ENCODE results near the gene DPEP2. TPM values are rescaled to one million over a fixed set of nuclear protein-coding genes. Genes with fewer than 3 reads are reported as not detected.
A peak's percentile ranks its signal among the peaks of the same experiment; 100 is the strongest.
"Not testable (repeated sequence)": the region's sequence is repeated elsewhere in the genome, so short reads cannot be mapped to it uniquely, and the experiment has no call there.

Gene DPEP2
- total RNA-seq, 4 donors from 2014 or later = 0.26 to 0.38 TPM; not detected in 2

DNA sequence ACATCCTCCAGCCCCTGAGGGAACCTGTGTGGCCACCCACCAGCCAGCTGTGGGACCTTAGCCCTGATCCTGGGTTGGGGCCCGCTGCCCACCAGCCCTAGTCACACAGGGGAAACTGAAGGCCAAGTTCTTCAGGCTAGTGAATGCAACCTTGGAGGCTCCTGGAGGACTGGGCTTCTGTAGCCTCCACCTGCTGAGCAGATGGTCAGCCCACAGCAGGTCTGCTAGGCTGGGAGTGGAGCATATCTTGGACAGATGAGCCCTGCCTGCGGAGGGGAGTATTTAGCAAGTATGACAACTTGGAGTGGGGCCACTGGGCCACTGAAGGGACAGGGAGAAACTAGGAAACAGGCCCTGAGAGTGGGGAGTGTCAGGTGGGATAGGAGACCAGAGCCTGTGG lies 23.1 kb downstream of the DPEP2 start:
- H3K9me3 ChIP-seq = no peaks in the 10 kb centered on the region
- H3K27ac ChIP-seq = no peak overlapping the region
- intact Hi-C loops (cut with DNase I; ENCODE audit: low total_unique reads) = no loop called here
- TF ChIP-seq, protein P1, sequence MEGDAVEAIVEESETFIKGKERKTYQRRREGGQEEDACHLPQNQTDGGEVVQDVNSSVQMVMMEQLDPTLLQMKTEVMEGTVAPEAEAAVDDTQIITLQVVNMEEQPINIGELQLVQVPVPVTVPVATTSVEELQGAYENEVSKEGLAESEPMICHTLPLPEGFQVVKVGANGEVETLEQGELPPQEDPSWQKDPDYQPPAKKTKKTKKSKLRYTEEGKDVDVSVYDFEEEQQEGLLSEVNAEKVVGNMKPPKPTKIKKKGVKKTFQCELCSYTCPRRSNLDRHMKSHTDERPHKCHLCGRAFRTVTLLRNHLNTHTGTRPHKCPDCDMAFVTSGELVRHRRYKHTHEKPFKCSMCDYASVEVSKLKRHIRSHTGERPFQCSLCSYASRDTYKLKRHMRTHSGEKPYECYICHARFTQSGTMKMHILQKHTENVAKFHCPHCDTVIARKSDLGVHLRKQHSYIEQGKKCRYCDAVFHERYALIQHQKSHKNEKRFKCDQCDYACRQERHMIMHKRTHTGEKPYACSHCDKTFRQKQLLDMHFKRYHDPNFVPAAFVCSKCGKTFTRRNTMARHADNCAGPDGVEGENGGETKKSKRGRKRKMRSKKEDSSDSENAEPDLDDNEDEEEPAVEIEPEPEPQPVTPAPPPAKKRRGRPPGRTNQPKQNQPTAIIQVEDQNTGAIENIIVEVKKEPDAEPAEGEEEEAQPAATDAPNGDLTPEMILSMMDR (IDR thresholded peaks at IDR 0.05 in 4 of 5, conservative IDR thresholded peaks at IDR 0.05 in 1 of 5) = no peak
- no peak for TF ChIP-seq POLR2A (IDR thresholded peaks at IDR 0.05)
- DNase-seq (no peak), ATAC-seq (no peak)
- no peaks in the 10 kb centered on the region for H3K36me3 ChIP-seq
- no peak overlapping the region for H3K4me3 ChIP-seq
- H3K4me1 ChIP-seq = no peaks in the 10 kb centered on the region
- H3K27me3 ChIP-seq = no peaks in the 10 kb centered on the region
- in situ Hi-C loops (cut with MboI; ENCODE audit: low sequenced_read_pairs in 4 of 4) = no loop called here

DNA sequence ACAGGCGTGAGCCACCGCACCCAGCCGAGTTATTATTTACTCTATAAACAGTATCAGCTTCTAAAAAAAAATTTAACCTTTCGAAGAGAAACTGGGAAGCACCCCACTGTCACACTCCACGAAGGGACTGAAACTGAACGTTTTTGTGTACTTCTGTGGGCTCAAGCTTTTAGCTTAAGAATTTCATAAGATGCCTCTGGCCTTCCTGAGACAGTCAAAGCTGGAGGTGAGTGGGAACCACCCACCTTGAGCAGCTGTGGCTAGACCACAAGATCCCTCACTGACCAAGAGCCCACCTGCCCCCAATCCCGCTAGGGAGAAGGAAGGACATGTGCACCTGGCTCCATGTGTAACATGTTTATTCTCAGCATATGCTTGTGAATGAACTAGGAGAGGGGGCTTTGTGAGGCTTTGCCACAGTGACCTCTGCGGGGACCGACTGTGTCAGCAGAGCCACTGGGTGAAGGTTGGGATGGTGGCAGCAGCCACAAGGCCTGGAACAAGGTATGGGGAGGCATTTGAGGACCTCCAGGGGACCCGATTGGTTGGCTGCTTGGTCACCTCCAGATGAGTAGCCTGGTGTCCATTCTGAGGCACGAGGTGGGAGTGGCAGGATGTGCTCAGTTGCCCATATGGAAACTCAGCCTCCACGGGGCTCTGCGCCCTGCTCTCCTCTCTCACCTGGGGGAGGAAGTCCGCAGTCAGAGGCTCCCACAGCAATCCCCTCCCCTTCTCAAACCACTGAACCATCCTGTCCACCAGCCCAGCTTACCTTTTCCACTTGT lies 23.8 kb downstream of the DPEP2 start:
- intact Hi-C loops (cut with DNase I; ENCODE audit: low total_unique reads) (no loop called here), in situ Hi-C loops (cut with MboI; ENCODE audit: low sequenced_read_pairs in 4 of 4) (no loop called here)
- Histone ChIP-seq H3K27ac (no peak overlapping the region), H3K4me3 (no peak overlapping the region), H3K4me1 (no peaks in the 10 kb centered on the region), H3K9me3 (no peaks in the 10 kb centered on the region), H3K36me3 (no peaks in the 10 kb centered on the region), H3K27me3 (no peaks in the 10 kb centered on the region)
- DNase-seq (no peak), ATAC-seq (no peak)
- TF ChIP-seq, protein P1 (IDR thresholded peaks at IDR 0.05 in 4 of 5, conservative IDR thresholded peaks at IDR 0.05 in 1 of 5) = no peak
- TF ChIP-seq POLR2A (IDR thresholded peaks at IDR 0.05) = no peak

DNA sequence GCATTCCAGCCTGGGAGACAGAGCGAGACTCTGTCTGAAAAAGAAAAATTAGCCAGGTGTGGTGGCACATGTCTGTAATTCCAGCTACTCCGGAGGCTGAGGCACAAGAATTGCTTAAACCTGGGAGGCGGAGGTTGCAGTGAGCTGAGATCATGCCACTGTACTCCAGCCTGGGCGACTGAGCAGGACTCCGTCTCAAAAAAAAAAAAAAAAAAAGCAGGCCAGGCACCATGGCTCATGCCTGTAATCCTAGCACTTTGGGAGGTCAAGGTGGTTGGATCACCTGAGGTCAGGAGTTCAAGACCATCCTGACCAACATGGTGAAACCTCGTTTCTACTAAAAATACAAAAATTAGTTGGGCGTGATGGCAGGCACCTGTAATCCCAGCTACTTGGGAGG lies 27.0 kb downstream of the DPEP2 start:
- ATAC-seq; in situ Hi-C loops (cut with MboI; ENCODE audit: low sequenced_read_pairs in 4 of 4); H3K4me3 ChIP-seq; H3K9me3 ChIP-seq; H3K27me3 ChIP-seq; H3K4me1 ChIP-seq; H3K27ac ChIP-seq; intact Hi-C loops (cut with DNase I; ENCODE audit: low total_unique reads); DNase-seq; H3K36me3 ChIP-seq: not testable (repeated sequence)

DNA sequence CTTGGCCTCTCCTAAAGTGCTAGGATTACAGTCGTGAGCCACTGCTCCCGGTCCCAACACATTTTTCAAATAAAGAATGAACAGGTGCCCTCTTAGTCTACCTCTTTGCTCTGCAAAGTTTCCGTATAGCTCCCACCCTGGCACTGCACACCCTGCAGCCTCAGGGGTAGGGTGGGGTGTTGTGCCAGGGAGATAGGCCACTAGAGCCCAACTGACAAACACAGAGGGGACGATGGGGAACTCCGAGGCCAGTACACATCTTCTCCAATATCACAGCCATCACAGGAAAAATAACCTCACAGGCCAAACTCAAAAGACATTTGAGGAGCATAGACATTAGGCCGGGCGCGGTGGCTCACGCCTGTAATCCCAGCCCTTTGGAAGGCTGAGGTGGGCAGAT lies 28.2 kb downstream of the DPEP2 start:
- intact Hi-C loops (cut with DNase I; ENCODE audit: low total_unique reads) = no loop called here
- no peak for TF ChIP-seq POLR2A (IDR thresholded peaks at IDR 0.05)
- TF ChIP-seq, protein P1 (IDR thresholded peaks at IDR 0.05 in 4 of 5, conservative IDR thresholded peaks at IDR 0.05 in 1 of 5) = no peak
- no peak overlapping the region for H3K4me3 ChIP-seq
- no peaks in the 10 kb centered on the region for H3K36me3 ChIP-seq
- no peak for ATAC-seq
- no peaks in the 10 kb centered on the region for H3K27me3 ChIP-seq
- peaks cover 17 to 21% of the 10 kb centered on the region in 2 donors for H3K4me1 ChIP-seq
- H3K9me3 ChIP-seq = no peaks in the 10 kb centered on the region
- DNase-seq = no peak
- no peak overlapping the region for H3K27ac ChIP-seq
- in situ Hi-C loops (cut with MboI; ENCODE audit: low sequenced_read_pairs in 4 of 4) = no loop called here

DNA sequence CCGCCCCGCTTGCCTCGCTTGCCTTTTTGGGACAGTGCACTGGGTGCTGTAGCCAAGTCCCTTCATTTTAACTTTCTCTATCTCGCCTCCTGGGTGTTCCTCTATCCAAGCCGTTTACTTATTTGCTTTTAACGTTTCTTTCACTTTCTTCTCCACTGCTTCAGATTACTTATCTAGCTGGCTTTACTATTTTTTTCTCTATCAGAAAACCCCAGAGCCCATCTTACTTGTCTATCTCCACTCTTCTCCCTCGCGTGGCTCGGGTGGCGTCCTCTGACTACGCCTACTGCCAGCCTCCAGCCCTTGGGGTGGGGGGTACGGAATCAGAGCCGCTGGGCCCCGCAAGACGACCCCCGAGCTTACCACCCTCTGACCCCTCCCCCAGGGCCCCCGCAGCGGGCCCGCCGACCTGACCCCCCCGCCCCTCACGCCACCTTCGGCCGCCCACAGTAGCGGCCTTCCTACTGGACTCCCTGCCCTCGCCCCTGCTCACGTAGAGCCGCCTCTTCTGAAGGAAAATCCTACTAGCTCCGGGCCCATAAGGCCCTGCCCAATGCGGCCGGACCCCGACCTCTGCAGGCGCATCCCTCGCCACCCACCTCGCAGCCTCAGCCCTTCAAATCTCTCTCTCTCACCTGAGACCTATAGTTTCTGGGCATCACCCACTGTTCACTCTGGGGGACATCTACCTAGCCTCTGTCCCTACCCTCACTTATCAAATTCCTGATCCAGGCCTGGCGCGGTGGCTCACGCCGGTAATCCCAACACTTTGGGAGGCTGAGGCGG lies 29.8 kb downstream of the DPEP2 start:
- intact Hi-C loops (cut with DNase I; ENCODE audit: low total_unique reads) (no loop called here), in situ Hi-C loops (cut with MboI; ENCODE audit: low sequenced_read_pairs in 4 of 4) (no loop called here)
- Histone ChIP-seq H3K36me3 (no peaks in the 10 kb centered on the region), H3K4me1 (peaks cover 34 to 37% of the 10 kb centered on the region in 2 donors), H3K27me3 (no peaks in the 10 kb centered on the region), H3K4me3 (peak overlapping the region; percentile 69 to 80 (median 80)), H3K27ac (peak overlapping the region; percentile 87 to 95 (median 89)), H3K9me3 (no peaks in the 10 kb centered on the region)
- no peak for TF ChIP-seq POLR2A (IDR thresholded peaks at IDR 0.05)
- TF ChIP-seq, protein P1 (IDR thresholded peaks at IDR 0.05 in 4 of 5, conservative IDR thresholded peaks at IDR 0.05 in 1 of 5) = no peak
- ATAC-seq = no peak
- no peak for DNase-seq
